Hippocampal formation (tissue), 2 donors: ENCODE data around the gene TSHZ2.
"Not testable (repeated sequence)": the region's sequence is repeated elsewhere in the genome, so short reads cannot be mapped to it uniquely, and the experiment has no call there.

Experiments used
- DNase-seq, 2 donors: peaks; one replicate each; lab custom pipeline; 2025; lab: John Stamatoyannopoulos, UW

The TSHZ2 gene

GRCh38 chr20:53448426-53448825, 476.3 kb downstream of the TSHZ2 start:
- no peak for DNase-seq

DNA sequence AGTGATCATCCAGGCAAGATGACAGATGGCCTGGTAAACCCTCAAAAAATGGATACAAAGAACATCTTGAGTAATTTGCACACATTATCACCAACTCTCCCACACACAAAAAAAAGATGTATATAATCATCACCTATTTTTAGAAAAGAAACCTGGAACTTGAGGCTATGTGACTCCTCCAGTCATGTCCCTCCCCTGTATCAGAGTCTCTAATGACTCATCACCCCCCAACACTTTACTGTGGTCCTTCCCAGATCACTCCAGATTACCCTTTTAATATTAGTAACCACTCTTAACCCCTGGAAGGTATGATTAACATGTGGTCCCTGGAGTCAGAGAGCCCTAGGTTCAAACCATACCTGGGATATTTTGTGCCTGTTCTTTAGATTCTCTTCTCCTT, 476.7 kb downstream of the TSHZ2 start:
- no peak for DNase-seq

GRCh38 chr20:53453076-53453475, 480.9 kb downstream of the TSHZ2 start:
- peak in 1 of 2 donors; percentile 12 for DNase-seq

DNA sequence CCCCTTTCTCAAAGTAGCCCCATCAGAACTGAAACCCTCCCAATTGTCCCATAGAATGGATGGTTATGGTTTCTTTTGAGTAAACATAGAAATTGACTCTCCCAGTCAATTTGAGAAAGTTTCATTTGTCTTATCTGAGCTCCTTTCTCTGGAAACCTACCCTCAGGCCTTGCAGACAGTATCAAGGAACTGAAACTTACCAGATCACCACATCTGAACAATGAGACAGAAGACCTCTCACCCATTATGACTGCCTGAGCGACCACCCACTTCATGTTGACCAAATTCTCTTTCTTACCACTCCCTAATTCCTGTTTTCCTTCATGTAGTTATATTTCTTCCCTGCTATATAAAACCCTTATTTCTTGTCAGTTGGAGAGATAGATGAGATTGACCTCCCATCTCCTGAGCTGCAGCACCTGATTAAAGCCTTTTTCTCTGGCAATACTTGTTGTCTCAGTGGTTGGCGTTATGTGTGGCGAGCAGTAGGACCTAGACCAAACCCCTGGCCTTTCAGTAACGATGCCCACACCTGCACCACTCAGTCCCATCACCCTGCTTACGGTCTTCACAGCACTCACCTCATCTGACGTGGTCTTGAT, 482.6 kb downstream of the TSHZ2 start:
- no peak for DNase-seq

GRCh38 chr20:53463101-53463972, 491.2 kb downstream of the TSHZ2 start:
- no peak for DNase-seq

- DNase-seq, result no peak
Observed at GRCh38 chr20:53466279-53466678, 494.1 kb downstream of the TSHZ2 start.

- no peak for DNase-seq
Observed at GRCh38 chr20:53468587-53468986, 496.4 kb downstream of the TSHZ2 start.

- DNase-seq, result not testable (repeated sequence)
Observed at GRCh38 chr20:53472859-53473258, 500.7 kb downstream of the TSHZ2 start.

- DNase-seq, result no peak
Observed at GRCh38 chr20:53480913-53481312, 508.8 kb downstream of the TSHZ2 start.

DNA sequence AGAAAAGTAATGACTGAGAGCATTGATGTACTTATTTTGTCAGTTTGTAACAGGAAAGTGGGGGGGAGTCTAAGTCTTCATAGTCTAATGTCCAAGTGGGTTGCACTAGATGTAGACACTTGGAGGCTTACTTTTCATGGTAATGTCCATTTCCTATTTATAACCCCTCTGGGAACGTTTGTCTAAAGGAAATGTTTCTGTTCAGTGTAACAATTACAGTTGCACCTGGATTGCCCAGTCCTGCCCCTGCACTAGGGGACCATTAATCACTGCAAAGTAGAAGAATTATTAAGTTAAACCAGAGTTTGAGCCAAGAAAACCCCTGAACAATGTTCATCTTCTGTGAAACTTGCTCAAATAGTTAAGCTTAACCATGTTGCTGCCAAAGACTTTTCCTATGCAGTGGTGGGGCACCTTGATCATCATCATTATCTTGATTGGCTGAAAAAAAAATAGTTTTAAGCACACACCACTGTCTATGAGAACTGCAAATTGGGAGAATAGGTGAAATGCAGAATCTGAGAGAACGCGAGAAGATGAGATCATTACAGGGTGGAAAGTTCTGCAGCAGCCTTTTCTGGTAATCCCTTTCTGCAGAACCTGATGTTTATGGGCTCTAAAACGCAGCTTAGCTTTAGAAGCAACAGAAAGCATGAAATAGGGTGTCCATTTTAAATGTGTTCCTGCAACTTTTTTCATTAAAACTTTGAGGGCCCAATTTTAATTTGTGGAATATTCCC, 515.5 kb downstream of the TSHZ2 start:
- DNase-seq, result no peak

GRCh38 chr20:53488775-53489272, 516.7 kb downstream of the TSHZ2 start:
- no peak for DNase-seq

DNA sequence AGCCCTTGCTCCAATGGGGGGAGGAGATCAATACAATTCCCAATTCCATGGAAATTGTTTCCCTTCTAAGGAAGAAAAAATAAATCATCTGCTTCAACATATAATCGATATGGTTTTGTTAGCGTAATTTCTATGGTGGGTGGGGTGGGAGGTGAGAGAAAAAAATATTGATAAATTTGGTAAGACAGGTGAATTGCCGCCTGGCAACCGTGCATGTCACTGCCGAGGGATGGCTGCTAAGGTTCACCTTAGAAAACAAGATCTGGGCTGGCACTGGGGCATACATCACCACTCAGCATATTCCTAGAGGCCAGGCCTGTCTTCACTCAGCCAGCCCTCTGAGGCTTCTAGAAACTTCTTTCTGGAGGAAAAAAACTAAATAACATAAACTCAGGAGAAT, 517.4 kb downstream of the TSHZ2 start:
- DNase-seq, result no peak

DNA sequence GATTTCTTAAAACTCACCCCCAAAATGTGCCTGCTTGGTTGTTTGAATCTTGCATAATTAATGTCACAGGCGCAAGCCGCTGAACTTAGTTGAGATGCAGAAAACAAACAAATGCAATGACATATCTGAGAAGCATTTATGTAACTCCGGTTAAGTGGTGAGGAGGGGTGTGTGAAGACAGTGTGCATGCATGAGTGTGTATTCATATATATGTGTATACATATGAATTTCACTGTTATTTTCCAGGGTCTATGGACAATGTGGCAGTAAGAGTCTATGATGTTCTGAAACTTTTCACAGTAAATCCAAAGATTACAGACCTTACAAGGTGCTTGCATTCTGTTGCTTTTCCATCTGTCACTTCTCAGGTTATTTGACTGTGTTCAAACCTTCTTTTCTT, 518.5 kb downstream of the TSHZ2 start:
- no peak for DNase-seq

DNA sequence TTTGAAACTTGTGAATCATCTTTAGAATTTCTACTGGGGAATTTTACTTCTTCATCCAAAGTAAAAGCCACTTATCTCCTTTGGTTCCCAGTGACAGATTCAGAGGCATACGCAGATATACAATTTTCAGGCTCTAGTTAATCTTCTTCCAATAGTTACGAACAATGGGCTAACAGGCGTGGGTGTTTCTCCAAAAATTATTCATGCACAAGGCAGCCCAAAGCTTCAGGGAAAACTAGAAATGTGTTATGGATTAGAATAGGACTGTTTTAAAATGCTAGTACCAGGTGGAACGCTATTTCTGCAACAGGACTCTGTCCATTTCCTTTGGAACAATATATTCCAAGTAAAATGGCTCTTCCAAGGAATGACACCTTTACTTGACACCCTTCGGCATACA, 519.3 kb downstream of the TSHZ2 start:
- DNase-seq, result peak in 1 of 2 donors; percentile 3

DNA sequence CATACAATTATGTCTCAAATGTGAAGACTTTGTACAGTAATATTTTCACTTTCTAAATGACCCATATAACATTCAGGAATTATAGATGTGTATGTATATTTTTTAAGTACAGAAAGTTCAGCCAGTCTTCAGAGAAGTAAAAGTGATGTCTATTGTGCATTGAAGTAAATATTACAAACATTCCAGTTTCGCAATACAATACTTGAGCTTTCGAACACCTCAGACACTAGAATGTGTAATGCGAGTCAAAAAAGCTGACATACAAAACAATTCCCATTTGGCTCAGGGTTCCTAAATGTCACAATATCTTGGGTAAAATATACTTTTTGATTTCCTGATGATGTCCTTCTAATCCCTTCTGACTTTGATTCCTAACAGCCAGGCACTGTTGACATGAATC, 520.1 kb downstream of the TSHZ2 start:
- no peak for DNase-seq

DNA sequence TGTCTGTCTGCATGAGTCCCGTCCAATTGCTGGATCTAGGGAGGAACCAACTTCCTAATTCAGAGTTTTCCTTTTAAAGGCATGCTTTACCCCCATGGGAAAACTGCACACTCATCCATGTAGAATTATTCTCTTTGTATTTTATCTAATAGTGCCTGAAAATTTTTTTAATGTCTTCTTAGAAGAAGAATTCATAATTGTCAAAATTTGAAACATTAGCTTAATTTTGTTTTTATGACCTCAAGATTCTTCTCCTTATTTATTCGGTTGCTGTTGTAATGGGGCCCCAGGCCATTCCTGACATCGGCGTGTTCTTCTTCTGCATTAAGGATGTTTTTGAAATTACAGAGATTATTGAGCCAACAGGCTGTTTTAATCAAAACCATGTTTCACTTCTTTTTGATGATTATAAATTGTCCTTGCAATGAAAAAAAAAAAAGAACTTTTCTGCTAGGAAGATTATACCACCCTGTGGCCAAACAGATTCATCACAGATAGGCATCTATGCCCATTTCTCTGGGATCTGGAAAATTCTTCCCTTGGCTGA, 521.2 kb downstream of the TSHZ2 start:
- peak in 1 of 2 donors; percentile 6 for DNase-seq

DNA sequence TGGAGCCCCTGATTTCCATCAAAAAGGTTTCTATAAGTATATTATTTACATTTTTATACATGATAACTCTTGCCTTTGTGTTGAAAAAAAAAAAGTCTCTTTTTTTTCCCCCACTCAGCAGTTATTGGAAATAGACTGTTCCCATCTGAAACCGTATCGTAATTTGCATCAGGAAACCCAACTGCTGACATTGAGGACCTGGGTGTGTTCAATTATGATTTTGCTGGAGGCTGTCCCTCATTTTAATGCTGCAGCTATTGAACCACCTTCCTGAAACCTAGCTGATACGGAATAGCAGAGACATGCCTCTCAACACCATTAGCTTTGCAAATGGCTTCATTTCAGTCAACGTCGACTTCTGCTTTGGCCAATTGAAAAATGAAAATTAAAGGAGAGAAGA, 522.6 kb downstream of the TSHZ2 start:
- DNase-seq, result no peak

DNA sequence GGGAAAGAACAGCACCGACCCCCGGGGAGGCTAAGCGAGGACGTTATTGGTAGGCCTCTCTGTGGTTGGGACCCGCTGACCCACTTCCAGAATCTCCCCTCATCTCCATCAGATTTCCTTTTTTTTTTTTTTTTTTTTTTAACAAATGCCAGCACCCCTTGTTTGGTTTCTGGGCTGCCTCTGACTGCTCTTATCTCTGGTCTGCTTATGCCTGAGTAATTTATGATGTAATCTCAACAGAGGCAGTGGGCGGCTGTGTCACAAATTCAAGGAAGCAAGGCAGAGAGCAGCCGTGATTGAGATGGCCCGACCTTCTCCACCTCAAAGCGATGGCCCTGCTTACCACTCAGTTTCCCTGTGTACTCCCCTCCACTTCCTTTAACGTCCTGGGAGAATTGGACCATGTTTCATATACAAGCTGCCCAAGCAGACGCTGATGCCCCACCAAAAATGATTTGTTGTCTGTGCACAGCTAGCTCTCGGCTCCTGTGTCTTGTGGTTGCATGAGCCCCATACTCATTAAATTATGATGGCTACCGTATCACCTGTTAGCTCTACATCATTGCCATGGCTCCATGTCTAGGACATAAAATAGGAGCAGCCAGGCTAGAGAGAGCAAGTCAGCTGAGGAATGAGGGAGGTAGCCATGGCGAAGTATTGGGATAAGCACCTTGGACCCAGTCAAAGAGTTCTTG, 523.4 kb downstream of the TSHZ2 start:
- DNase-seq, result no peak

GRCh38 chr20:53497246-53497645, 525.1 kb downstream of the TSHZ2 start:
- DNase-seq, result no peak

- DNase-seq, result no peak
Observed at GRCh38 chr20:53498341-53498740, 526.2 kb downstream of the TSHZ2 start.

DNA sequence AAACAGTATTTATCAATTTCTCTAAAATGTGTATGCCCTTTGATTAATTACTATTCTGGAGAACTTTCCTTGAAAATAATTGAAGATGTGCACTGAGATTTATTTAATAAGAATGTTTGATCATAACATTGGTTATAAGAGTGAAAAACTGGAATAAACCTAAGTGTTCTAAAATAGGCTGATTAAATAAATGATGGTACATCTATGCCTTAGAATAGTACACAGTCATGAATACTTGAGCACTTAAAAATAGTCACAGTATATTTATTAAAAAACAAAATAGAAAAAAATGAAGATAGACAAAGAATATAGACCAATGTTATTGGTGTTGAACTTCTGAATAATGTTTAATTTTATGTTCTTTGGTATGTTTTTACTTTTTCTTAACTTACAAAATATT, 528.5 kb downstream of the TSHZ2 start:
- DNase-seq, result no peak

DNA sequence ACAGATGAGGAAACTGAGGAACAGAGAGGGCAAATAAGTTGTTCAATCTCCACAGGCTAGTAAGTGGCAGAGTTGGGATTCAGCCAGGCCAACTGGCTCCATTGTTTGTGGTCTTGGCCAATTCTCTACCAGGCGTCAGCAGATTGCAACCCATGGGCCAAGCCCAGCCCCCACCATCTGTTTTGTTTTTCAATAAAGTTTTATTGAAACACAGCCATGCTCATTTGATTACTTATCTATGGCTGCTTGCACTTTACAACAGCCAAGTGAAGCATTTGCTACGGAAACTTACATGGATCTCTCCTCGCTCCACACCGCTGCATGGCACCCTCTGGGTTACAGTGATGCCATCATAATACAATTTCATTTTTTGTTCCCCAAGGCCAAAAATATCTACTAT, 530.7 kb downstream of the TSHZ2 start:
- no peak for DNase-seq
